HG02840 (cell line): ENCODE data around the gene NRXN3.

ENCODE experiments used
- ATAC-seq: cut with Tn5 transposase; IDR thresholded peaks from one replicate; pipeline ENCODE4 v1.9.1; 2021; ENCODE audit warnings: mild to moderate bottlenecking, moderate library complexity, moderate number of reproducible peaks; ENCODE audit not compliant: unreplicated experiment, low FRiP score

The NRXN3 gene

GRCh38 chr14:79415726-79416125 is 1245.6 kb downstream of the NRXN3 start:
- ATAC-seq = no peak

DNA sequence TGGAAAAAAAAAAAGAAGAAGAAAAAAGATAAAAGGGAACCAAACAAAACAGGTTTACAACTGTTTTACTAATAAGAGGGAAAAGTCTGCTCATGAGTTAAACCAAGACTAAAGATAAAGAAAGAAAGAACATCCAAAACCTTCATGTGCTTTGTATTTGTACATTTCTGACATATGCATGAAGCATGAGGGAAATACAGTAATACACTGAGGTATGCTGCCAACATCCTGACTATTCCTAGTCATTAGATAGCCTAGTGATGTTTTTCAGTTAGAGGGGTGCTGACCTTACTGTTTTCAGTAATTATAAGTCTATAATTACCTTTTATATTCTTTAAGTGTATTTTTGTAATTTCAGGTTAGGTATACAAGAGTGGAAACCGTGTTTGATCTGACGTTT is 1247.8 kb downstream of the NRXN3 start:
- ATAC-seq = no peak

DNA sequence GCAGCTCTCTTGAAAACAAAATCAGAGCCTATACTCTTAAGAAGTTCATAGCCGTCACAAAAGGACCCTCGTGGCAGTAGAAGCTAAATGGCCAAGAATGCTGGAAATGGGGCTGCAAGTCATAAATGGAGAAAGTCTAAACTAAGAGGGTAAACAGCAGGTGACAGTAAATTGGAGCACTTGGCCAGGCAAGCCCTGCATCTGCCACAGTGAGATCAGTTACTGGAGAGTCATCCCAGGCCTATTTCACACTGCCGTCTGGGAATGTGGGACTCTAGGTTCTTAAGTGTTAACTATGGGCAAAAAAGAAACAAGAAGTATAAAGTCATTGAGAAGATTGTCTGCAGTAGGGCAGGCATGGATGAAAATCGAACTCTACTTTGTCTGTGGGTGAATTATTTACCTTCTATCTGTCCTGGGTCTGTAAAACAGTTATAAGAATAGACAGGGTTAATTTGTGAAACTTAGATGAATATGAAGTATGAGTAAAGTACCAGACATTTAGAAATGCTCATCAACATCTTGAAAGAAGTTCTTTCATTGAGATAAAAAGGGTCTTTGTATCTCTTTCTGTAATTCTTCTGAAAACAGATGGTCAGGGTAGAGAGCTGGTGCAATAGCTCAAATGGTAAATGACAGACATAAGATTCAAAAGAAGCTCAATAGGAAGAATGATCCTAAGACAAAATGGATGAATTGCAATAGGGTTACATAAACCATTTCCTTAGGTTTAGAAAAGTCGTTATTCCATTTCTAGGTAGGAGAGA is 1248.7 kb downstream of the NRXN3 start:
- ATAC-seq = no peak

DNA sequence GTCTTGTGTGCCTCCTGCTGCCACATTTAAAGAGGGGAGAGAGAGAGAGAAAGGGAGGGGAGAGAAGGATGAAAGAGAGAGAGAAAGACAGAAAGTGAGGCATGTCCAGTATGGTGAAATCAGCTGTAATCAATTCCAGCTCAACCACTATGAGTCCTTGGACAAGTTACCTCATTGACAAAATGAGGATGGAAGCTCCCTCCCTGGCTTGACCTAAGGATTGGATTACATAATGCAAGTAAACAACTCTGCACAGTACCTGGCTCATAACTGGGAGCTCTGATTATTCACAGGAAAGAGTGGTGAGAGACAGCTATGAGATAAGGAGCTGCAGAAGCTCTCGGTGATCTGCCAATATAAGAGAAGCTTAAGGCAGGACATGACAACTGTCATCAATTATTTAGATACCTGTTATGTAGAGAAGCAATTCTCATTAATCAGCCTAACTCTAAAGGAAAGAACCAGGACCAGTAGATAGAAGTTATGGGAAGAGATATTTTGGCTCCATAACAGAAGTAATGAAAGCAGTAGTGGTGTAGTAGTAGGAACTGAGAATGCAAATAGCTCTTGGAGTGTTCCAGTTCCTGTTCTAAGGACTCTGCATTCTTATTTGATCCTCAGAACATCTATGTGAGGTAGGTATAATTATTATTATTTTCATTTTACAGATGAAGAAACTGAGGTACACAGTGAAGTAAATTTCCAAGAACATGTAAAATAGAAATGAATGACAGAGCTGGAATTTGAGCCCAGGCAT is 1249.6 kb downstream of the NRXN3 start:
- ATAC-seq = no peak

GRCh38 chr14:79420725-79421124 is 1250.6 kb downstream of the NRXN3 start:
- ATAC-seq = no peak

DNA sequence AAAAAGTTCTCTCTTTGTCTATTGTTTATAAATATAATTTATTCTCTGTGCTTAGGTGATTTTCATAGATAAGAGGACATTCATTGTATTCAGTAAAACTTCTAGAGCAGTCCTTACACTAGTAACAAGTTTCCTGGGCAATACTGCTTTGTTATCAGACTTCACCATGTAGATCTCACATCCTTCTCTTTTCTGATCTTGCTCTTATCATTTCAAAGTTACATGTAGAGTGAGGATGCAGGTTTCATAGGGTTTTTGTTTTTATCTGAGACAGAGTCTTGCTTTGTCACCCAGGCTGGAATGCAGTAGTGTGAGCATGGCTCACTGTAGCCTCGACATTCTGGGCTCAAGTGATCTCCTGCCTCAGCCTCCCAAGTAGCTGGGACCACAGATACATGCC is 1251.6 kb downstream of the NRXN3 start:
- no peak for ATAC-seq

- ATAC-seq = no peak
These were observed 1254.3 kb downstream of the NRXN3 start for GRCh38 chr14:79424462-79424861.

GRCh38 chr14:79426103-79426755 is 1256.1 kb downstream of the NRXN3 start:
- no peak for ATAC-seq

- ATAC-seq = no peak
These were observed 1262.5 kb downstream of the NRXN3 start for GRCh38 chr14:79432640-79433039.

- ATAC-seq = no peak
These were observed 1266.2 kb downstream of the NRXN3 start for GRCh38 chr14:79436335-79436734.

DNA sequence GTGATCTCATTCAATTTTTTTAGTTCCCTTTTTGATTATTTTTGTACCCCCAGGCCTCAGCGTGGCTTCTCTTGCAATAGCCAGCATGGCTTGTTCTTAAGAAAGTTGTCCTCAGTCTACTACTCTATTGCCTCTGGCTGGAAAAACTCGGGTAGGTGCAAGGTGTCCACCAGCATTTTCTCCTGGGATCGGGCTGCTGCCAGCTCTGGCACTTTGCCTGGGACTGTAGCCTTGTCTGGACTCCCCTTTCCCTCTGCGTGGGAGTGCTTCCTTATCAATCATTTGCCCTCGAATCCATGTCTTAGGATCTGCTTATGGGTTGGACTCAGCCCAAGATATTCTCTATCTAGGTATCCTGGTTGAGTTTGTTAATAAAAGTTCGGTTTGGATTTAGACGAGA is 1267.8 kb downstream of the NRXN3 start:
- ATAC-seq = no peak

DNA sequence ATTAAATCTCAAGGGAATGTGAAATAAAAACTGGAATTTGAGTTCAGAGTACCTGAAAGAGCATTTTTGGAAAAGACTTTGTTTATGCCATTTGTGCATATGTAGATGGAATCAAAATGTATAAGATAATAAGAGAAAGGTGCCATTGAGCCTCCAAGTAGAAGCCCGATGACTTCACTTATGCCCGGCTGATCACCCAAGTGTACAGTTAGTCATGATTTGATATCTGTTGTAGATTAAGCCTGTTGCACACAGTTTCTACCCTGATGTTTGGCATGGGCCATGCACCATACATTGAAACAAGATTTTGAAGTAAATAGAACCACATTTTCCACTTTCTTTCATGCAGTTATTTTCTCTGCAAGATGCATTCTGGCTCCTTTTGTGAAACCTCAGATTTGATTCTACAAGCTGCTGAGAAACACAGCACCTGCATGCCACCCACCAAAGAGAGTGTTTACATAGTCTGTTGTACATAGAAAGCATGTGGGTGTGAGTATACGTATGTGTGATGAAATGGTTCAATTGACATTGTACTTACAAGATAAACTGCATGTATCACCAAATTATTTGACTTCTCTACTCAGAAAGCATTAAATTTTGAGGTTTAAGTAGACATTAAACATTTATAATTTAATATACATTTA is 1268.6 kb downstream of the NRXN3 start:
- ATAC-seq = no peak

DNA sequence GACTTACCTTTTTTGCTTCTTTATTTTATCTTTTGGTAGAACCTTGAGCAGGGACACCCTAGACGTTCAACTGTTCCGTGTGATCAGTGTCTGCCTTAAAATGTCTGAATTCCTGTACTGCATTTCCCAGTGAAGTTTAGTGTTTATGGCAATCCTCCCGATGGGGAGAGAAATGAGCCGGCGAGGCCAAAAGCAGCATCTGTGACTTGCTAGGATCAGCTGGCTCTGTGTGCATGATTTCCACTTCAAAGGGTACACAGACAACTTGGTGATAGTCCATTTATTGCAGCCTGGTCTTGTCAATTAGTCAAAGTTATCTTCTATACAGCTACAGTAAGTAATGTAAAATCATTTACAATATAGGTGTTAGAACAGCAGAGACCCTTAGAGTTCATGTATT is 1272.6 kb downstream of the NRXN3 start:
- no peak for ATAC-seq

DNA sequence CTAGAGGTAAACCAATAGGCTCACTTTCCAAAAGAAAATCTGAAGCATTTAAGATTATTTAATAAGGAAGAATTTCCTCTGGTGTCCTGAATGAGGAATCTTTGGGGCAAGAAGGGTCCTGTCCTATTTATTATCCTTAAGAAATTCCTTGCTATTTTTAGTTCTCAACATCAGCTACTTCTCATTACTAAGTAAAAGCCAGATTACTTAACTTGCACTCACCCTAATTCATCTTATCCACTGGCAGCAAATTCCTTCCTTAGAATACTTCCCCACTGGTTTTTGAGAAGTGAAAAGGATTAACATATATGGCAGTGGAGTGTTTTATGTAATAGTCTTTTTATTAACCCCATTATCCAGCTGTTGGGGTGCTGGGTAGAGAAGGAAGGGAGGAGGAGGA is 1273.4 kb downstream of the NRXN3 start:
- no peak for ATAC-seq

GRCh38 chr14:79448960-79449359 is 1278.8 kb downstream of the NRXN3 start:
- ATAC-seq = no peak

DNA sequence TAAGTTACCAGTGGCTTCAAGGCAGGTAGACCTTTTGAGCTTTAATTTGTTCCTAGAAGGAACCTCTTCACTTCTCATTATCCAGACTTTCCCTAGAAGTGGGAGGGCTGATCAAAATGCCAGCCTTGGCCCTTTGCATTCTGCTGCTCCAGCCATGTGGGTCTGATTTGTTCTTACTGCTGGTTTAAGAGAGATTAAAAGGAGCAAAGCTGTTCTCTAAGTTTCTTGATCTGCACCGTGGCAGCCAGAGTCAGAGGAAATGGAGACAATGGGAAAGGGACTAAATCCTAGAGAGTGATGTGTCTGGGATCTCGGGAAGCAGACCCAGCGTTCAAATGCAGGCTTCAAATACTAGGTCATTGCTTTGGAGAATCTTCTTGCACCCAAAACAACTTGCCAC is 1281.4 kb downstream of the NRXN3 start:
- ATAC-seq = no peak

GRCh38 chr14:79453276-79453675 is 1283.1 kb downstream of the NRXN3 start:
- ATAC-seq = no peak

- no peak for ATAC-seq
These were observed 1294.3 kb downstream of the NRXN3 start for GRCh38 chr14:79464468-79464867.

GRCh38 chr14:79465651-79466050 is 1295.5 kb downstream of the NRXN3 start:
- ATAC-seq = no peak

GRCh38 chr14:79466938-79467527 is 1296.9 kb downstream of the NRXN3 start:
- ATAC-seq = no peak

DNA sequence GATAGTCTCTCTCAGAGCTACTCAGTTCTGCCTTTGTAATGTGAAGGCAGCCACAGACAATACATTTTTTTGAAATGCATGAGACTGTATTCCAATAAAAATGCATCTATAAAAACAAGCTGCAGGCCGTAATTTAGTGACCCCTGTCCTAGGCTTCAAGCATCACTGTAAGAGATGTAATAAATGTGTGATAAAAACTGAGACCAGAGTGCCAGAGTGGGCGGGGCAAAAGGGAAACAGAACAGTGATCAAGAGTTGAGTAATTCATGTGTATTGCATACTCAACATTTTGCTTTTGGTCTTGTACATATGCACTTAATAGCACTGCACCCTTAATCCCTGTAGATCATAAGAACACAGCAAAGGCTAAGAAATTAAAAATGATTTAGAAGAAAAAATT is 1297.7 kb downstream of the NRXN3 start:
- ATAC-seq = no peak
